Right lobe of liver (tissue), 6 donors: Measurements from ENCODE around the gene TNFRSF9. TPM values are rescaled to one million over a fixed set of nuclear protein-coding genes. Genes with fewer than 3 reads are reported as not detected.

ENCODE experiments used
- ATAC-seq, 4 donors: fragments of 200-7000 bp; cut with Tn5 transposase; one replicate each; pipeline ENCODE4 v1.9.1; 2020; ENCODE audit warnings: mild to moderate bottlenecking in 4 of 4, moderate library complexity in 4 of 4
- DNase-seq, 3 donors: peaks; one replicate each; pipeline ENCODE4 v3.0.0-alpha.2; 2020
- H3K27ac ChIP-seq, 3 donors: fragments of 200-600 bp; one replicate each; pipeline ENCODE4 v1.8.0; 2022
- H3K27me3 ChIP-seq, 2 donors: fragments of 200-600 bp; one replicate each; pipeline ENCODE4 v1.8.0; 2022
- H3K36me3 ChIP-seq, 4 donors: fragments of 200-600 bp; sonication (generic) in 1 of 4; one replicate each; pipeline versions ENCODE4 v1.5.1 to v1.8.0; 2017 to 2022; ENCODE audit warnings: control low read depth in 1 of 4
- H3K4me1 ChIP-seq, 4 donors: fragments of 200-600 bp; sonication (generic) in 1 of 4; one replicate each; pipeline versions ENCODE4 v1.5.1 to v1.8.0; 2017 to 2022; ENCODE audit warnings: control low read depth in 1 of 4
- H3K4me3 ChIP-seq, 3 donors: fragments of 200-600 bp; one replicate each; pipeline ENCODE4 v1.8.0; 2022
- H3K9me3 ChIP-seq, 4 donors: fragments of 200-600 bp; sonication (generic) in 1 of 4; one replicate each; pipeline versions ENCODE4 v1.5.1 to v1.8.0; 2017 to 2022; ENCODE audit warnings: control low read depth in 1 of 4
- POLR2A ChIP-seq: fragments of 450-650 bp; IDR thresholded peaks from one replicate; pipeline ENCODE4 v1.6.1; 2017; ENCODE audit warnings: antibody characterized with exemption, mild to moderate bottlenecking
- WGBS: methylation state at CpG from one replicate; pipeline ENCODE4 v1.1.6; 2018; ENCODE audit warnings: low coverage, low lambda C conversion rate; ENCODE audit not compliant: insufficient coverage; ENCODE audit errors: missing lambda C conversion rate; 5-methylcytosine and 5-hydroxymethylcytosine counted together
- intact Hi-C, 2 donors: fragments of 100-400 bp; cut with DNase I; formaldehyde crosslinking; loops; one replicate each; pipeline versions ENCODE4 v1.11.2 to v1.14.1; 2022
- total RNA-seq, 6 experiments: library from RNA; depleted of rRNA in 2 of 6; stranded (reverse); fragments of >200 nt in 2 of 6; fragmentation: NEBNext Ultra II Directional in 3 of 6; extraction: Animal tissue kit (Norgen Biotek cat#: 25700) in 3 of 6; gene quantifications; one replicate each; pipeline versions ENCODE4 v1.1.0 to v1.2.4, GENCODE V29; 2016 to 2023
- TF ChIP-seq, protein P1 (sequence below), 4 donors: fragments of 200-600 bp in 3 of 4; fragments of 450-650 bp in 1 of 4; IDR thresholded peaks; one replicate each; pipeline versions ENCODE4 v1.5.1 to v1.8.0; 2016 to 2022; ENCODE audit warnings: antibody characterized with exemption in 4 of 4, mild to moderate bottlenecking in 2 of 4
- donor health status: DM: no; HTN: yes; CAD: no.
- donor health status: DM: no; HTN: no; CAD: no.
- donor health status: DM: no; HTN: no; CAD: no.
- donor health status: DM: no; HTN: yes; CAD: no.
- donor health status: DM: no; HTN: yes; CAD: no.

TNFRSF9 gene
- total RNA-seq, 6 experiments from 2014 or later: 0.06 to 0.22 (median 0.10) TPM; not detected in 2

DNA sequence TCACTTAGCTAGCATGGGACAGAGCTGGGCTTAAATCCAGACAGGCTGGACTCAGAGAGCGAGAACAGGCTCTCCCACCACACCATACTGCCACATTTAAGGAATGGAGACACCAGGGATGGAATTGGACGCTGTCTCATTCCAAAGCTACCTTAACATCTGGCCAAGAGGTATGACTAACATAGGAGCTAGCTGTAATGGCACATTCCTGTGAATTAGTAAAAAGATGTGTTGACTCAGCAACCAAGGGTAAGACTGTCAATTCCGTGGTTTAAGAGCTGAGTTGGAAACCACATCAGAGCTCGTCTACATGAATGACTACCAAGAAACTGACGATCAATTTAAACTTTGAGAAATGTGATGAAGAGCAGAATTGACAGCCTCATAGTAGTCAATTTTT is 8.3 kb upstream of the TNFRSF9 start:
- TF ChIP-seq, protein P1, sequence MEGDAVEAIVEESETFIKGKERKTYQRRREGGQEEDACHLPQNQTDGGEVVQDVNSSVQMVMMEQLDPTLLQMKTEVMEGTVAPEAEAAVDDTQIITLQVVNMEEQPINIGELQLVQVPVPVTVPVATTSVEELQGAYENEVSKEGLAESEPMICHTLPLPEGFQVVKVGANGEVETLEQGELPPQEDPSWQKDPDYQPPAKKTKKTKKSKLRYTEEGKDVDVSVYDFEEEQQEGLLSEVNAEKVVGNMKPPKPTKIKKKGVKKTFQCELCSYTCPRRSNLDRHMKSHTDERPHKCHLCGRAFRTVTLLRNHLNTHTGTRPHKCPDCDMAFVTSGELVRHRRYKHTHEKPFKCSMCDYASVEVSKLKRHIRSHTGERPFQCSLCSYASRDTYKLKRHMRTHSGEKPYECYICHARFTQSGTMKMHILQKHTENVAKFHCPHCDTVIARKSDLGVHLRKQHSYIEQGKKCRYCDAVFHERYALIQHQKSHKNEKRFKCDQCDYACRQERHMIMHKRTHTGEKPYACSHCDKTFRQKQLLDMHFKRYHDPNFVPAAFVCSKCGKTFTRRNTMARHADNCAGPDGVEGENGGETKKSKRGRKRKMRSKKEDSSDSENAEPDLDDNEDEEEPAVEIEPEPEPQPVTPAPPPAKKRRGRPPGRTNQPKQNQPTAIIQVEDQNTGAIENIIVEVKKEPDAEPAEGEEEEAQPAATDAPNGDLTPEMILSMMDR (IDR thresholded peaks at IDR 0.05): no peak
- TF ChIP-seq POLR2A: no peak
- Histone ChIP-seq H3K27ac (no peak overlapping the region), H3K9me3 (no peaks in the 10 kb centered on the region), H3K36me3 (no peaks in the 10 kb centered on the region), H3K4me1 (no peaks in the 10 kb centered on the region), H3K4me3 (no peak overlapping the region), H3K27me3 (no peaks in the 10 kb centered on the region)
- no peak for DNase-seq
- ATAC-seq: no peak
- intact Hi-C loops: no loop called here
- WGBS: 57% methylated on average over 5 of the region's 5 CpGs

DNA sequence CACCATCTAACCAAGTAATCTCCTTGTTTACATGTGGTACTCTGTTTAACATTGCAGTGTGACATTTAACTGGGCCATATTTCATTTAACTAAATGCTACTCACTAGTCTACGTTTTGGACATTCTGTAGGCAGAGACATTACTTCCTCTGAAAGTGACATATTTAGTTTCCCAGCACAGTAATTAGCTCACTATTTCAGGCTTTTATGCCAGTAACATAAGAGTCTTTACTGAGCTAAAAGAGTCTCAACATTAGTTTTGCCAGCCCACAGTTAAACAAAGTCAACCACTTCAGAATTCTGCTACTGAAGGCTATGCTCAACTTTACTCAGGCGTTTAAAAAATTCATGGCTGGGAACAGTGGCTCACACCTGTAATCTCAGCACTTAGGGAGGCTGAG is 2.6 kb upstream of the TNFRSF9 start:
- 37% methylated on average over 2 of the region's 2 CpGs for WGBS
- DNase-seq (no peak), ATAC-seq (no peak)
- TF ChIP-seq, protein P1 (IDR thresholded peaks at IDR 0.05): no peak
- TF ChIP-seq POLR2A: no peak
- Histone ChIP-seq H3K27ac (no peak overlapping the region), H3K4me3 (no peak overlapping the region), H3K9me3 (no peaks in the 10 kb centered on the region), H3K27me3 (no peaks in the 10 kb centered on the region), H3K36me3 (no peaks in the 10 kb centered on the region), H3K4me1 (no peaks in the 10 kb centered on the region)
- intact Hi-C loops: no loop called here

DNA sequence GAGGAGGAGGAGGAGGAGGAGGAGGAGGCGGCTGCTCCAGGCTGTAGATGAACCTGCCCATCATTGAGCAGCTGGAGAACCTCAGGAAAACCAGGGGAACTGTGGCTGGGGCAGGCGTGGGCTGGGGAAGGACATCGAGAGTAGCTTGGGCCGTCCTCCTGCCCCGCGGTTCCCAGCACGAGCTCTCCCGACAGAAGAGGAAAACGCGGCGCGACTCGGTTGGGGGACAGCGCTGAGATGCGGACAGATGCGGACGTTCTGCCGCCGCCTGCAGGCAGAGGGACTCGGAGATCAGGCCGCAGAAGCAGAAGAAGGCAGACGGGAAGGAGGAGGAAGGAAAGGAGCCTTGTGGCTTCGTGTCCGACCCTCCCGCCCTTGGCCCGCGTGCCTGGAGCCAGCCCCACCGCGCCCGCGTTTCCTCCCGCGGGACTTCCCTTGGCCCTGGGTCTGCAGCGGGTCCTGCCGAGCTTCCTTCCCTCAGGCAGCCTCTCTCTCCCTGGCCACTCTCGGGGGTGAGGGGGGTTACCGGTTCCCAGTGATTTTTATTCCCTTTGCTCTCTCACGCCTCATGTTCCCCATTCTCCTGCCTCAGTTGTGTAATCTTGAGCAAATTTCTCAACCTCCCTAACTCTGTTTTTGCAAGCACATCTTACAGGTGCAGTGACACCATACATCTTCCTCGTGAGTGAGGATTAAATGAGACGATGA is 1.7 kb upstream of the TNFRSF9 start:
- ATAC-seq: peak; percentile 68 to 85 (median 74)
- intact Hi-C loops: no loop called here
- H3K27ac ChIP-seq: peak overlapping the region in 2 of 3 donors; percentile 18 to 47
- TF ChIP-seq, protein P1 (IDR thresholded peaks at IDR 0.05): peak in 3 of 4 donors; percentile 18 to 25 (median 23)
- TF ChIP-seq POLR2A: no peak
- no peaks in the 10 kb centered on the region for H3K4me1 ChIP-seq
- no peak overlapping the region for H3K4me3 ChIP-seq
- H3K27me3 ChIP-seq: no peaks in the 10 kb centered on the region
- 11% methylated on average over 20 of the region's 40 CpGs for WGBS
- H3K9me3 ChIP-seq: no peaks in the 10 kb centered on the region
- DNase-seq: peak; percentile 58 to 78 (median 59)
- H3K36me3 ChIP-seq: no peaks in the 10 kb centered on the region

DNA sequence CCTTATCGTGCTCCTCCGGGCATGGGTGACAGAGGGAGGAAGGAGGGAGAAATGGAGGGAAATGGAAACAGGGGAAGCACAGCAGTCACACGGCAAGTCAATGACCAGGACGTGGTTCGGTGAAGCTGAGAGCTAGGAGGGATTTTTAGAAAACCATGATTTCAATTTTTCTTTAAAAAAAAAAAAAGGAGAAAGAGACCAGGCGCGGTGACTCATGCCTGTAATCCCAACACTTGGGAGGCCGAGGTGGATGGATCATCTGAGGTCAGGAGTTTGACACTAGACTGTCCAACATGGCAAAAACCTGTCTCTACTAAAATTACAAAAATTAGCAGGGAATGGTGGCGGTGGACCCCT is 776 bp upstream of the TNFRSF9 start:
- Histone ChIP-seq H3K4me3 (no peak overlapping the region), H3K36me3 (no peaks in the 10 kb centered on the region), H3K27me3 (no peaks in the 10 kb centered on the region), H3K27ac (no peak overlapping the region), H3K4me1 (no peaks in the 10 kb centered on the region), H3K9me3 (no peaks in the 10 kb centered on the region)
- 61% methylated on average over 6 of the region's 9 CpGs for whole genome bisulfite sequencing
- intact Hi-C loops: no loop called here
- ATAC-seq: no peak
- TF ChIP-seq, protein P1 (IDR thresholded peaks at IDR 0.05): no peak
- TF ChIP-seq POLR2A: no peak
- DNase-seq: no peak
